HUES6 (cell line): ENCODE data around the gene CFAP77.

Experiments used
- H3K27ac ChIP-seq: 2 replicates; pipeline ENCODE4 v1.7.0; 2013; ENCODE audit warnings: low read depth, mild to moderate bottlenecking, low read length, inconsistent platforms
- H3K27me3 ChIP-seq: 2 replicates; pipeline ENCODE4 v1.6.1; 2013; ENCODE audit warnings: low read length; ENCODE audit not compliant: control insufficient read depth, insufficient read depth
- H3K36me3 ChIP-seq: 2 replicates; pipeline ENCODE4 v1.6.1; 2013; ENCODE audit warnings: low read length; ENCODE audit not compliant: control insufficient read depth, insufficient read depth
- H3K4me1 ChIP-seq: 2 replicates; pipeline ENCODE4 v1.6.1; 2013; ENCODE audit warnings: low read length; ENCODE audit not compliant: control insufficient read depth, insufficient read depth
- H3K4me3 ChIP-seq: 2 replicates; pipeline ENCODE4 v1.5.1; 2013; ENCODE audit warnings: low read depth, low read length
- H3K9ac ChIP-seq: one replicate; pipeline ENCODE4 v1.6.1; 2013; ENCODE audit warnings: mild to moderate bottlenecking, low read length
- H3K9me3 ChIP-seq: 2 replicates; pipeline ENCODE4 v1.6.1; 2013; ENCODE audit warnings: low read depth, low read length; ENCODE audit not compliant: control insufficient read depth, insufficient read depth

Gene CFAP77

DNA sequence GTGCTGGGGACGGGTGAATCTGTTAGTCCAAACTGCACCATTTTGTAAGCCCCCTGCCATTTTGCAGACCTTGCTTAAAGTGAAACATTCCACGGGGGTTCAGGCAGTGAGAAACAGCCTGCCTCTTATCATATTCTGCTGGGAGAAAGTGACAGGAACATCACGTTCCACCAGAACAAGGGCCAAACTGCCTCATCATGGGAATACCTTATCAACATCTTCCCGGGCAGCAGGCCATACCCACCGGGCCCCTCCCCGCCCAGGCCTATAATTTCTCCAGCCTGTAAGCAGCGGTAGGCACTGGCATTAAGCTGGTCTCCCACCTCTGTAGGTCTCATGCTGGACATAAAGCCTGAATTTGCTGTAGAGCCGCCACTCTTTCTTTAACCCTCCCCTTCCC is 1.5 kb upstream of the CFAP77 start:
- Histone ChIP-seq H3K4me1 (peaks cover 18% of the 10 kb centered on the region), H3K9ac (no peak overlapping the region), H3K9me3 (no peaks in the 10 kb centered on the region), H3K36me3 (peaks cover 4% of the 10 kb centered on the region; the same call in 1 of the 2 replicates), H3K4me3 (no peak overlapping the region), H3K27me3 (peaks cover 37% of the 10 kb centered on the region), H3K27ac (no peak overlapping the region)

DNA sequence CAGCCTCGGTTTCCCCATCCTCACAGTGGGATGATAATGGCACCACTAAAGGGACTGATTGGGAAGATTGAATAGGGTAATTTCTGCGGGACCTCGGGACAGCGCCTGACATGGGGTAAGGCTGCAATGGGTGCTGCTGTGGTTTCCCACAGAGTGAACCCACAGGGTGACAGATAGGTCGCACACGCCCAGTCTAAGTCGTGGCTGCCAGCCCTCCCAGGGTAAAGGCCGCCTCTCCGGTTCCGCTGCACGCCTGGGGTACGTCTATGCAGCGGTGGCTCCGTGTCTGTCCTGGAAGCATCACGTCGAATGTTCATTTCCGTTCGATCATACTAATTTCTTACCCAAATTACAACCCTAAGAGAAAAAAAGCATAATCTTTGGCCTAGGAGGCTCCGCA is 631 bp downstream of the CFAP77 start:
- Histone ChIP-seq H3K36me3 (no peaks in the 10 kb centered on the region), H3K4me3 (peak overlapping the region; percentile 79), H3K9me3 (no peaks in the 10 kb centered on the region), H3K9ac (no peak overlapping the region), H3K4me1 (peaks cover 27% of the 10 kb centered on the region), H3K27ac (no peak overlapping the region), H3K27me3 (peaks cover 56% of the 10 kb centered on the region)

DNA sequence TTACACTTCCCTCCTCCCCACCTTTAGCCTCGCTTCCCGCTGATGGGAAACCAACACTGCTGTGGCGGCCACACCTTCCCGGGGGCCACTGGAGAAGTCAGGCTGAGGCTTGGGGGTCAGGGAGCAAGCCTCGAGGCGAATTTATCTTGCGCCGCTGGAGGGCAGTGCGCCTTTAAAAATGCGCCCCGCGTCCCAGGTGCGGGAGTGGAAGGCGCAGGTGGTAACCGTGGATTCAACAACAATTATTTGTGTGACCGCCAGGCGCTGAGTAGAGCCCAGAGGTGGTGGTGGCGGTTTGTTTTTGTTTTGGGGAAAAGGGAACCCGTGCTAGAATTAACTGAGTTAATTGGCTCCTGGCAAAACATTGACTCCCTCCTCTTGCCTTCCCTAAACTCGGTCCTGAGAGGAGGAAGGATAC is 1.1 kb downstream of the CFAP77 start:
- no peaks in the 10 kb centered on the region for H3K36me3 ChIP-seq
- no peak overlapping the region for H3K9ac ChIP-seq
- H3K27ac ChIP-seq: no peak overlapping the region
- H3K9me3 ChIP-seq: no peaks in the 10 kb centered on the region
- H3K27me3 ChIP-seq: peaks cover 56% of the 10 kb centered on the region
- peaks cover 30% of the 10 kb centered on the region for H3K4me1 ChIP-seq
- peak overlapping the region; percentile 79 for H3K4me3 ChIP-seq

DNA sequence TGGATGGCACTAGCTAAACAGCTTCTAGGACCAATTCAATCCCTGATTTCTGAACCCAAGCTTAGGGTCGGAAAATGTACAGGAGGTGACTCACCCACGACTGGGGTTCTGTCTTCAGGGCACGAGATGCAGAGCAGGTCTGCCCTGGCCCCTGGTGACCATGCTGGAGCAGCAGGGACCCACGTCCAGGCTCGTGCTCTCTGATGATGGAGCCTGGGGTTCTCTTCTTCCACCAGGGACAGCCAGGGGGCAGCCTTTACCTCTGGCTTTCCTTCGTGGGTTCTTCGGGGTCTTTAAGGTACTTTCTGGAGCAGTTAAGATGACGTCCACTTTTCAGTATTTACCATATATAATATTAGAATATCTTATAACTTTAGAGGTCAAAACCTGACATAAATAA is 2.1 kb downstream of the CFAP77 start:
- H3K9ac ChIP-seq: no peak overlapping the region
- no peak overlapping the region for H3K27ac ChIP-seq
- peaks cover 56% of the 10 kb centered on the region for H3K27me3 ChIP-seq

DNA sequence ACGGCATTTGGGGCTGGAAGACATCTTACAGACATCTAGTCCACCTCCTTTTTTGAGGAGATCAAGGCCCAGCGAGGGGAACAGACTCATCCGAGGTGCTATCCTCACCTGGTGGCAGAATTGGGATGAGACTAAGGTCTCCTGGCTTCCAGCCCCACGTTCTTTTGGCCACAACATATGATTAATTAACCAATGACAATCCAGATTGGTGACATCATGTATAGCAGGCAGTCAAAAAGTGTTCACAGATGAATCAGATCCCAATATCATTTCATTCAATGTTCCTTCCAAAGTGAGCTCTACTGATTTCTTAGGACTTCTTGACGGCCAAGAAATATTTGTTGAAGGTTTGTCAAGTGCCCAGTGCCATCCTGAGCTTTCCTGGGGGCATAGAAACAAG is 3.9 kb downstream of the CFAP77 start:
- H3K27me3 ChIP-seq: peaks cover 57% of the 10 kb centered on the region
- peaks cover 24% of the 10 kb centered on the region for H3K4me1 ChIP-seq
- H3K4me3 ChIP-seq: no peak overlapping the region
- H3K36me3 ChIP-seq: no peaks in the 10 kb centered on the region
- H3K27ac ChIP-seq: no peak overlapping the region
- no peak overlapping the region for H3K9ac ChIP-seq
- H3K9me3 ChIP-seq: no peaks in the 10 kb centered on the region

More for the DNA sequence above, 2.1 kb downstream of the CFAP77 start:
- peaks cover 27% of the 10 kb centered on the region for H3K4me1 ChIP-seq
- no peaks in the 10 kb centered on the region for H3K9me3 ChIP-seq
- no peaks in the 10 kb centered on the region for H3K36me3 ChIP-seq
- no peak overlapping the region for H3K4me3 ChIP-seq

DNA sequence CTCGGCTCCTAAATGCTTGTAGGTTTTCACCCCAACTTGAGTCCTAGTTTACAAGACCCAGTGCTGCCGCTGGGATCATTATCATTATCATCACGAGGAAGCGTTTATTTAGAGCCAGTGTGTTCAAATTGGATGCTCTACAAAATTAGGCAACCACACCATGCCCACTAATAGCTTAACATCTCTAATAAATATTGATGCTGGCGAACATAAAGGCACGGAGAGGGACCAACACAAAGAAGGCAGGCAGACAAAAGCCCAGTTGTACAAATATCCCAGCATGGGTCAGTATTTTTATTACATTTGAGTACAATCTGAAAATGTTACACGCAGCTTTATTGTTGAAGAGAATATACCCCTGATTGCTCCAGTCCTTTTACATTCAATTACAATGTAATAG is 4.7 kb downstream of the CFAP77 start:
- H3K4me3 ChIP-seq: no peak overlapping the region
- peaks cover 49% of the 10 kb centered on the region for H3K27me3 ChIP-seq
- no peaks in the 10 kb centered on the region for H3K36me3 ChIP-seq
- H3K9me3 ChIP-seq: no peaks in the 10 kb centered on the region
- H3K4me1 ChIP-seq: peaks cover 21% of the 10 kb centered on the region; the same call in 1 of the 2 replicates
- no peak overlapping the region for H3K9ac ChIP-seq
- no peak overlapping the region for H3K27ac ChIP-seq

DNA sequence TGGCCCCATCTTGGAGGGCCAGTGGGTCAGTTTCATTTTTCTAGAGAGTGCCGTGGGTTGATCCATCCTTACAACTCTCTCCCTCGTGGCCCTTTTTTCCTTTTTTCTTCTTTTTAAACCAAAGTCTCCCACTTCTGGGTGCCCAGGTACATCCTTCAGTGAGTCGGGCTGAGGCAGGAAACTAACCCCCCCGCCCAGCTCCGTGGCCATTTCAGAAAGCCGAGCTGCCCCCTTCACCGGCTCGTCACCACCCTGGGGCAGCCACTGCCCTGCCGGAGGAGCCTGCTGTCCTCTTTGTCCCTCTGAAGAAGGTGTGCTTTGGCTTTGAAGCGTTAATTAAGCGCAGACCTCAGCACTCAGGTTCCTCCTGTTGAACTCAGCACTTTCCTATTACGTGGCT is 5.2 kb downstream of the CFAP77 start:
- Histone ChIP-seq H3K27ac (no peak overlapping the region), H3K9me3 (no peaks in the 10 kb centered on the region), H3K36me3 (no peaks in the 10 kb centered on the region), H3K4me3 (no peak overlapping the region), H3K4me1 (peaks cover 21% of the 10 kb centered on the region; the same call in 1 of the 2 replicates), H3K9ac (no peak overlapping the region), H3K27me3 (peaks cover 46% of the 10 kb centered on the region)

DNA sequence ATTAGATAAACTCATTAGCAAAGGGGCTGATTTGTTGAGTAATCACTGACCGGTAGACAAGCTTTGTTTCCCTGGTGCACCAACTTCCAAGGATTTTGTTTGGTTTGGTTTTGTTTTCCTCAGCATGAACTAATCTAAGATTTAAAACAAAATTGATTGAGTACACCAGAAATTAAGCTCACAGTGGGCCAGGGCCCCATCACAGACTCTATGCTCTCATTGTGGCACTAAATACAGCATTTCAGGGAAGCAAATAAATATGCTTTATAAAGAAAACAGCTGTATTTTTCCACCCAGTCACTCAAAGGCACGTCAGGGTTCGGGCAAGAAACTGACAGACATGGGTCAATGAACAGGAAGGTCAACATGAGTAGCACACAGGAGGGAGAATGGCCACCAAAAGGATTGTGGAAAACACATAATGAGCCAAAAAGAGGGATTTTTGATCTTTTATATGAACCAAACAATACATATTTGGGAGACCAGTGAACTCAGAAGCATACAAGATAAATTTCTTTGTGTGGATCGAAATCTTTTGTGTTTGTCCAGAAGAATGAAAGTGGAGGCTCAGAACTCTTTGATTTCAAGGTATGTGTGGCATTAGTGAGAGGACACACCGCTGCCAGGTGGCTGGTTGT is 8.8 kb downstream of the CFAP77 start:
- H3K4me3 ChIP-seq: no peak overlapping the region
- peaks cover 26% of the 10 kb centered on the region; the same call in 1 of the 2 replicates for H3K27me3 ChIP-seq
- H3K9me3 ChIP-seq: no peaks in the 10 kb centered on the region
- H3K36me3 ChIP-seq: no peaks in the 10 kb centered on the region
- H3K27ac ChIP-seq: no peak overlapping the region
- no peak overlapping the region for H3K9ac ChIP-seq
- peaks cover 12% of the 10 kb centered on the region; the same call in 1 of the 2 replicates for H3K4me1 ChIP-seq

DNA sequence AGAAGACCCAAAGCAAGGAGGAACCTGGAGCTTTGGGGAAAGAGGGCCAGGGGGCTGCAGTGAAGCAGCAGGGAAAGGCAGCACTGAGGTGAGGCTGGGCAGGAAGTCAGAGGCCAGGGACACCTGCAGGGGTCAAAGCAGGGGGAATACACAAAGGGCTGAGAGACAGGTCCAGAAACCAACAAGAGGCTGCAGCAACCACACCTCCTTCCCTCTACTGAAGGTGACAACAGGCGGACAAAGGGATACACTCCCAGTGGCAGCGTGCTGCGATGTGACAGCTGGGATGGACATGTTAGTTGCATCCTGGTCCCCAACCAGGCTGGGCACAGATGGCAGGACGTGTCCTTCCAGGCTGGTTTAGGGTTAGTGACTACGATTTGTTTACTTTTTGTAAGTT is 12.6 kb downstream of the CFAP77 start:
- Histone ChIP-seq H3K9me3 (no peaks in the 10 kb centered on the region), H3K4me1 (peaks cover 19% of the 10 kb centered on the region), H3K9ac (no peak overlapping the region), H3K36me3 (no peaks in the 10 kb centered on the region), H3K27ac (no peak overlapping the region), H3K27me3 (peaks cover 8% of the 10 kb centered on the region; the same call in 1 of the 2 replicates), H3K4me3 (no peak overlapping the region)

DNA sequence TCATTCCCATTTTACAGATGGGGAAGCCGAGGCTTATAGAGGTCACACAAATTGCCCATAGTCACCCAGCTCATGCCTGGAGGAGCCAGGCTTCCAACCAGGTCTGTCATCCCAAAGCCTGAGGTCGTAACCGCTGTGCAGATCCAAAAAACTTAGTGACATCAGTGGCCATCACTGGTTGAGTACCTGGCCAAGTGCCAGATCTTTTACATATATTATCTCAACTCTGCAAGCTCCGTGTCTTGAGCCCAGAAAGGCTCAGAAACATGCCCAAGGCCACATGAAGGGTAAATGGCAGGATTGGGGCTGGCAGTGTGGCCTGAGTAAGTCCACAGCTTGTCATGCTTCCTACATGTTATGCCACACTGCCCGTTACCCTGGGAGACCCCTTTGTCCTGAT is 13.5 kb downstream of the CFAP77 start:
- no peak overlapping the region for H3K9ac ChIP-seq
- peaks cover under 1% of the 10 kb centered on the region; the same call in 1 of the 2 replicates for H3K27me3 ChIP-seq
- H3K27ac ChIP-seq: no peak overlapping the region
- no peak overlapping the region for H3K4me3 ChIP-seq
- H3K36me3 ChIP-seq: no peaks in the 10 kb centered on the region
- peaks cover 19% of the 10 kb centered on the region for H3K4me1 ChIP-seq
- H3K9me3 ChIP-seq: no peaks in the 10 kb centered on the region

DNA sequence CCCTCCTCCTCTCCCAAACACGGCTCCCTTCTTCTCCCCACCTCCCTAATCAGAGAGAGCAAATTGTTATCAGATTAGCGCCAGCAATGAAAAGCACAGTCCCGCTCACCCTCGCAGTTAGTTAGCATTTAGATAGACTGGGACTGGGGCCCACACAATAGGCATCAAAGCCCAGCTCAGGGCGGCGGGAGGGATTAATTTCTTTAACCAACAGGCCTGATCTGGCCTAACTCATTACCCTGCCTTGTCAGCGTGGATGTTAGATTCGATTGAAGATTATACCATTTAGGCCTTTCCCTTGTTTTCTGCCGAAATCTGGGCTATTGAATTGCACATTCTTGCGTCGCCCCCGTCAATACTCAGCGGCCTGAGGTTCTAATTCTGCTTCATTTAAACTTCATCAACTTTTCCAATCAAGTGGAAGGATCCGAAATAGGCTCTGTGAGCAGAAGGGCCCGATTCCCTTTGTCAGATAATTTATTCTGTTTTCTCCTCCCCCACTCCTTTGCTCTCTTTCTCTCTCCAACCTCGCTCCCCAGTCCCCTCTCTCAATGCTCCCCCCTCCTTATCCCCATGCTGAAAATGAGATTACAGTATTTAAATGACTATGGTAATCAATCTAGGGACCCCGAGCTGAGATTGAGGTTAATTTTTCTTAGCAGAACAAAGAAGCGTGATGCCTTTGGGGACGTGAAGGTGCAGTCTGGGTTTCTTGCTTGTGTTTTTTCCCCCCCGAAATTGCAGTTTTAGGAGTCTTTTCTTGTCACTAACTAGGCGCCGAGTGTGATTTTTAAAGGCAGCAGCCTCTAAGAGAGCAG is 15.1 kb downstream of the CFAP77 start:
- Histone ChIP-seq H3K27ac (no peak overlapping the region), H3K36me3 (no peaks in the 10 kb centered on the region), H3K4me3 (no peak overlapping the region), H3K27me3 (no peaks in the 10 kb centered on the region), H3K9ac (no peak overlapping the region), H3K4me1 (peaks cover 19% of the 10 kb centered on the region), H3K9me3 (no peaks in the 10 kb centered on the region)
